ENCODE data around the gene KRT73. TPM values are rescaled to one million over a fixed set of nuclear protein-coding genes. Genes with fewer than 3 reads are reported as not detected.

The KRT73 gene
- total RNA-seq, 1 donor from 2014 or later: not detected

DNA sequence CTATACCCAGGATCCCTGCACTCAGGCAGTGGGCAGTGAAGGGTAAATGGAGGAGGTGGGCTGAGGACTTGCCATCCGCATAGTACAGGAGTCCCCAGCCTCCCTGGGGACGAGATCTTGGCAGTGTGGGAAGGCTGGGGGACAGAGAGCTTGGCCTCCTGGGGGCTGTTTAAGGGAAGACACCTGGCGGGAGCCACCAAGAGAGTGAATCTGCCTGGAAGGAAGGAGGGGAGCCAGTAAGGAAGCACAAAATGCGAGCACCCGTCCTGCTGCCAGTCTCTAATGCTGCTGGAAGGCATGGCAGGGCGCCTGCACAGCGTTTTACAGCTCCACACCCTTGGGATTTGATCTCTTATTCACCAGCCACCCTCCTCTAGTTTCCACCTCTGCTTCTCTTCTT, 41.0 kb upstream of the KRT73 start:
- TF ChIP-seq, protein P1, sequence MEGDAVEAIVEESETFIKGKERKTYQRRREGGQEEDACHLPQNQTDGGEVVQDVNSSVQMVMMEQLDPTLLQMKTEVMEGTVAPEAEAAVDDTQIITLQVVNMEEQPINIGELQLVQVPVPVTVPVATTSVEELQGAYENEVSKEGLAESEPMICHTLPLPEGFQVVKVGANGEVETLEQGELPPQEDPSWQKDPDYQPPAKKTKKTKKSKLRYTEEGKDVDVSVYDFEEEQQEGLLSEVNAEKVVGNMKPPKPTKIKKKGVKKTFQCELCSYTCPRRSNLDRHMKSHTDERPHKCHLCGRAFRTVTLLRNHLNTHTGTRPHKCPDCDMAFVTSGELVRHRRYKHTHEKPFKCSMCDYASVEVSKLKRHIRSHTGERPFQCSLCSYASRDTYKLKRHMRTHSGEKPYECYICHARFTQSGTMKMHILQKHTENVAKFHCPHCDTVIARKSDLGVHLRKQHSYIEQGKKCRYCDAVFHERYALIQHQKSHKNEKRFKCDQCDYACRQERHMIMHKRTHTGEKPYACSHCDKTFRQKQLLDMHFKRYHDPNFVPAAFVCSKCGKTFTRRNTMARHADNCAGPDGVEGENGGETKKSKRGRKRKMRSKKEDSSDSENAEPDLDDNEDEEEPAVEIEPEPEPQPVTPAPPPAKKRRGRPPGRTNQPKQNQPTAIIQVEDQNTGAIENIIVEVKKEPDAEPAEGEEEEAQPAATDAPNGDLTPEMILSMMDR (IDR thresholded peaks at IDR 0.05): no peak
- ATAC-seq (ENCODE audit: low read depth) (no peak), DNase-seq (no peak)
- POLR2A ChIA-PET: no interaction called here
- intact Hi-C loops (cut with micrococcal nuclease): no loop called here
- peaks cover 13% of the 10 kb centered on the region for H3K27me3 Mint-ChIP-seq
- H3K4me3 Mint-ChIP-seq: no peak overlapping the region
- no peak overlapping the region for H3K27ac Mint-ChIP-seq
- H3K4me1 Mint-ChIP-seq: no peaks in the 10 kb centered on the region
- no peaks in the 10 kb centered on the region for H3K36me3 Mint-ChIP-seq (ENCODE audit: low read depth)
- no peaks in the 10 kb centered on the region for H3K9me3 Mint-ChIP-seq
- CTCF ChIA-PET: no interaction called here

GRCh38 chr12:52658196-52658595, 39.8 kb upstream of the KRT73 start:
- ATAC-seq (ENCODE audit: low read depth) (no peak), DNase-seq (no peak)
- no peak overlapping the region for H3K4me3 Mint-ChIP-seq
- TF ChIP-seq, protein P1 (IDR thresholded peaks at IDR 0.05): no peak
- peaks cover 10% of the 10 kb centered on the region for H3K27me3 Mint-ChIP-seq
- H3K36me3 Mint-ChIP-seq (ENCODE audit: low read depth): no peaks in the 10 kb centered on the region
- intact Hi-C loops (cut with micrococcal nuclease): no loop called here
- POLR2A ChIA-PET: no interaction called here
- H3K4me1 Mint-ChIP-seq: no peaks in the 10 kb centered on the region
- H3K27ac Mint-ChIP-seq: no peak overlapping the region
- CTCF ChIA-PET: no interaction called here
- H3K9me3 Mint-ChIP-seq: no peaks in the 10 kb centered on the region

DNA sequence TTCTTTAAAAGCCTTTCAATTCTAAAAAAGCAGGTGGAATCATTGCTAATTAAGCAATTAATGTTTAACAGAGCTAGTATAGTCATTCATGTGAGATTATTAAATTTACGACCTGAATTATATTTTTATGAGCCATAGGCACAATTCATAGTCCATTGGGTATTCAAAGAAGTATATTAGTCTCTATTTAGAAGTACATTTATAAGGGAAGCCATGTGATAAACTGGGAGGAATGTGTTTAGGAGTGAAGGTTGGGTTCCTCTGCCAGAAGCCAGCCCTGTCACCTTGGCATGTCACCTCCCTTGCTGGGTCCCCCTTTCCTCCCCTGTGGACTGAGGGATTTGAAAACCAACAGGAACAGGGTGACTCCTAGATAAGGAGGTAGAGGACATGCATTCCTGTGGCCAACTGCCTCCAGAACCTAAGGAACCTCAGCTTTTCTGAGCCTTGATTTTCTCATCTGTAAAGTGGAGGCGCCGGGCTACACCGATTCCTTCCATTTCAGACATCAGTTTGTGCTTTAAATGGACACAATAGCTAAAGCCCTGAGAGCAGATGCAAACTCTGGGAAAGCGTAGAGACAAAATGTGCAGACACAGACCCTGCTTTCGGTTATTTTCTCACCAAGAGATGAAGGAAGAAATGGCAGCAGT, 39.0 kb upstream of the KRT73 start:
- no peaks in the 10 kb centered on the region for H3K4me1 Mint-ChIP-seq
- no peaks in the 10 kb centered on the region for H3K9me3 Mint-ChIP-seq
- ATAC-seq (ENCODE audit: low read depth) (no peak), DNase-seq (no peak)
- no peak overlapping the region for H3K27ac Mint-ChIP-seq
- POLR2A ChIA-PET: no interaction called here
- TF ChIP-seq, protein P1 (IDR thresholded peaks at IDR 0.05): no peak
- CTCF ChIA-PET: no interaction called here
- intact Hi-C loops (cut with micrococcal nuclease): no loop called here
- H3K36me3 Mint-ChIP-seq (ENCODE audit: low read depth): no peaks in the 10 kb centered on the region
- peaks cover 10% of the 10 kb centered on the region for H3K27me3 Mint-ChIP-seq
- no peak overlapping the region for H3K4me3 Mint-ChIP-seq

- intact Hi-C loops (cut with micrococcal nuclease): no loop called here
- POLR2A ChIA-PET: no interaction called here
- TF ChIP-seq, protein P1 (IDR thresholded peaks at IDR 0.05): no peak
- Mint-ChIP-seq H3K9me3 (no peaks in the 10 kb centered on the region), H3K36me3 (ENCODE audit: low read depth) (no peaks in the 10 kb centered on the region), H3K4me1 (no peaks in the 10 kb centered on the region), H3K27me3 (peaks cover 8% of the 10 kb centered on the region), H3K27ac (no peak overlapping the region), H3K4me3 (no peak overlapping the region)
- no peak for DNase-seq
- no peak for ATAC-seq (ENCODE audit: low read depth)
- CTCF ChIA-PET: no interaction called here
Measured at GRCh38 chr12:52656616-52657015, 38.3 kb upstream of the KRT73 start.

DNA sequence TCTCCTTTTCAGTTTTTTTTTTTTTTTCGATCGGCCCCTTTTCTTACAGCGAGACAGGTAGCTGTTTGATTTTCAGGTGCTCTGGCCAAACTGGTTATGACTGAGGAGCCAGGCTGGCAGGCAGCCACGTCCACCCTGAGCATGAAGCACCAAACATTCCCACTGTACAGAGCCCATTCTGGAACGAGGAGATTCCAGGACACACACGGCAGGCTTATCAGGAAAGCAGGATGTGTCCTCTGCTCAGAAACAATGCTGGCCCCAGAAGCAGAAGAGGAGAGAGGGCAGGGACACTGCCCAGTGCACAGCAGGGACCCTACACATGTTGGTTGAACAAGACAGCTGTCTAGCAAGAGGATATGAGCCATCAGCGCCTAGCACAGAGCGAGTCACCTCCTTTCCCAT, 37.4 kb upstream of the KRT73 start:
- no peak for DNase-seq
- intact Hi-C loops (cut with micrococcal nuclease): no loop called here
- CTCF ChIA-PET: no interaction called here
- peaks cover 8% of the 10 kb centered on the region for H3K27me3 Mint-ChIP-seq
- no peaks in the 10 kb centered on the region for H3K4me1 Mint-ChIP-seq
- no peak overlapping the region for H3K4me3 Mint-ChIP-seq
- TF ChIP-seq, protein P1 (IDR thresholded peaks at IDR 0.05): no peak
- no peak for ATAC-seq (ENCODE audit: low read depth)
- H3K36me3 Mint-ChIP-seq (ENCODE audit: low read depth): no peaks in the 10 kb centered on the region
- no peaks in the 10 kb centered on the region for H3K9me3 Mint-ChIP-seq
- H3K27ac Mint-ChIP-seq: no peak overlapping the region
- POLR2A ChIA-PET: no interaction called here

Data from activated B cell treated with CpG ODN at 0.5 μM for 24 hours (primary cell).